ENCODE data around the gene THSD4. TPM values are rescaled to one million over a fixed set of nuclear protein-coding genes. Genes with fewer than 3 reads are reported as not detected.

The THSD4 gene
- total RNA-seq, 1 donor from 2014 or later: 151 TPM

- intact Hi-C loops (cut with DNase I): no loop called here
- DNase-seq (ENCODE audit: low spot score in 2 of 2): no peak
- Histone ChIP-seq H3K27ac (no peak overlapping the region), H3K4me1 (peaks cover 0 to 3% of the 10 kb centered on the region in 2 donors), H3K36me3 (no peaks in the 10 kb centered on the region), H3K9me3 (no peaks in the 10 kb centered on the region), H3K4me3 (no peak overlapping the region), H3K27me3 (no peaks in the 10 kb centered on the region)
- TF ChIP-seq, protein P1, sequence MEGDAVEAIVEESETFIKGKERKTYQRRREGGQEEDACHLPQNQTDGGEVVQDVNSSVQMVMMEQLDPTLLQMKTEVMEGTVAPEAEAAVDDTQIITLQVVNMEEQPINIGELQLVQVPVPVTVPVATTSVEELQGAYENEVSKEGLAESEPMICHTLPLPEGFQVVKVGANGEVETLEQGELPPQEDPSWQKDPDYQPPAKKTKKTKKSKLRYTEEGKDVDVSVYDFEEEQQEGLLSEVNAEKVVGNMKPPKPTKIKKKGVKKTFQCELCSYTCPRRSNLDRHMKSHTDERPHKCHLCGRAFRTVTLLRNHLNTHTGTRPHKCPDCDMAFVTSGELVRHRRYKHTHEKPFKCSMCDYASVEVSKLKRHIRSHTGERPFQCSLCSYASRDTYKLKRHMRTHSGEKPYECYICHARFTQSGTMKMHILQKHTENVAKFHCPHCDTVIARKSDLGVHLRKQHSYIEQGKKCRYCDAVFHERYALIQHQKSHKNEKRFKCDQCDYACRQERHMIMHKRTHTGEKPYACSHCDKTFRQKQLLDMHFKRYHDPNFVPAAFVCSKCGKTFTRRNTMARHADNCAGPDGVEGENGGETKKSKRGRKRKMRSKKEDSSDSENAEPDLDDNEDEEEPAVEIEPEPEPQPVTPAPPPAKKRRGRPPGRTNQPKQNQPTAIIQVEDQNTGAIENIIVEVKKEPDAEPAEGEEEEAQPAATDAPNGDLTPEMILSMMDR (IDR thresholded peaks at IDR 0.05): no peak
Observed at GRCh38 chr15:71541746-71542145, 426.5 kb downstream of the THSD4 start.

- no peak overlapping the region for H3K27ac ChIP-seq
- intact Hi-C loops (cut with DNase I): no loop called here
Observed at GRCh38 chr15:71542836-71543235, 427.6 kb downstream of the THSD4 start.

DNA sequence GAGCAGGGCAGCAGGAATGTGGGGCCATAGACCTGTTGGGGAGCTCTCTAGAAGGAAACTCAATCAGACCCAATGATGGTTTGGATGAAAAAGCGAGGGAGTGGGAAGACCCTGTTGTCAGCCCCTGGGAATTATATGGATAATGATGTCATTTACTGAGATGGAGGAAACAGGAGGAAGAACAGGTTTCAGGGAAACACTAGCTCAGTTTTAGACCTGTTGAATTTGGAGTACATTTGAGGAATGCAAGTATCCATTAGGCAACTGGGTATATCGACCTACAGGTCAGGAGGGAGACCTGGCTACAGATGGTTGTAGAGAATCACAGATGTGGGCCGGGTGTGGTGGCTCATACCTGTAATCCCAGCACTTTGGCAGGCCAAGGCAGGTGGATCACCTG lies 428.1 kb downstream of the THSD4 start:
- DNase-seq (ENCODE audit: low spot score in 2 of 2): no peak
- H3K4me1 ChIP-seq: peaks cover 0 to 8% of the 10 kb centered on the region in 2 donors
- no peaks in the 10 kb centered on the region for H3K27me3 ChIP-seq
- no peaks in the 10 kb centered on the region for H3K9me3 ChIP-seq
- H3K27ac ChIP-seq: no peak overlapping the region
- no peaks in the 10 kb centered on the region for H3K36me3 ChIP-seq
- TF ChIP-seq, protein P1 (IDR thresholded peaks at IDR 0.05): no peak
- H3K4me3 ChIP-seq: no peak overlapping the region
- intact Hi-C loops (cut with DNase I): no loop called here

More at GRCh38 chr15:71542836-71543235, 427.6 kb downstream of the THSD4 start:
- no peaks in the 10 kb centered on the region for H3K36me3 ChIP-seq
- no peak overlapping the region for H3K4me3 ChIP-seq
- peaks cover 0 to 8% of the 10 kb centered on the region in 2 donors for H3K4me1 ChIP-seq
- no peaks in the 10 kb centered on the region for H3K27me3 ChIP-seq
- TF ChIP-seq, protein P1 (IDR thresholded peaks at IDR 0.05): no peak
- no peak for DNase-seq (ENCODE audit: low spot score in 2 of 2)
- H3K9me3 ChIP-seq: no peaks in the 10 kb centered on the region

DNA sequence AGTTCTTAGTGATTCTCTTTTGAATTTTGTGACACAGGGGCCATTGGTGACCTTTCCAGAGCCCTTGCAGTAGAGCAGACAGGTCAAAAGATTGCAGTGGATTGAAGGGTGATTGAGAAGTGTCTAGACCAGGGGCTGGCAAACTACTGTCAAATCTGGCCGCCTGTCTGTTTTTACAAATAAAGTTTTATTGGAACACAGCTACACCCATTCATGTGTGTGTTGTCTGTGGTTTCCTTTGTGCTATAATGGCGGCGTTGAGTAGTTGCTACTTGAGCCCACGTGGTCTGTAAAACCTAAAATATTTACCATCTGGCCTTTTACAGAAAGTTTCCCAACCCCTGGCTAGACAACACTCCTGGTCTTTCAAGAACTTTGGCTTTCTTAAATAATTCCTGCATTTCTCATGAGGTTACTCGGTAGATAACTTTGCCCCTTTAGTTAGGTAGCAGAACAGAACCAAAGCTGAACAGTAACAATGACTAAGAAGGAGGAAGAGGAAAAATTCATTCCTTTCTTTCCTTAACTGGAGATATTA lies 430.0 kb downstream of the THSD4 start:
- no peaks in the 10 kb centered on the region for H3K9me3 ChIP-seq
- intact Hi-C loops (cut with DNase I): no loop called here
- TF ChIP-seq, protein P1 (IDR thresholded peaks at IDR 0.05): no peak
- no peak for DNase-seq (ENCODE audit: low spot score in 2 of 2)
- peaks cover 0 to 8% of the 10 kb centered on the region in 2 donors for H3K4me1 ChIP-seq
- no peaks in the 10 kb centered on the region for H3K36me3 ChIP-seq
- no peaks in the 10 kb centered on the region for H3K27me3 ChIP-seq
- H3K27ac ChIP-seq: no peak overlapping the region
- no peak overlapping the region for H3K4me3 ChIP-seq

GRCh38 chr15:71545923-71546322 lies 430.7 kb downstream of the THSD4 start:
- intact Hi-C loops (cut with DNase I): no loop called here
- Histone ChIP-seq H3K9me3 (no peaks in the 10 kb centered on the region), H3K27me3 (no peaks in the 10 kb centered on the region), H3K27ac (no peak overlapping the region), H3K36me3 (no peaks in the 10 kb centered on the region), H3K4me1 (peaks cover 0 to 8% of the 10 kb centered on the region in 2 donors), H3K4me3 (no peak overlapping the region)
- no peak for DNase-seq (ENCODE audit: low spot score in 2 of 2)
- TF ChIP-seq, protein P1 (IDR thresholded peaks at IDR 0.05): no peak

- no peaks in the 10 kb centered on the region for H3K36me3 ChIP-seq
- H3K9me3 ChIP-seq: no peaks in the 10 kb centered on the region
- intact Hi-C loops (cut with DNase I): no loop called here
- H3K27ac ChIP-seq: no peak overlapping the region
- H3K4me1 ChIP-seq: peaks cover 0 to 8% of the 10 kb centered on the region in 2 donors
- no peaks in the 10 kb centered on the region for H3K27me3 ChIP-seq
- TF ChIP-seq, protein P1 (IDR thresholded peaks at IDR 0.05): no peak
- peak overlapping the region in 1 of 2 donors; percentile 34 for H3K4me3 ChIP-seq
- DNase-seq (ENCODE audit: low spot score in 2 of 2): no peak
Observed at GRCh38 chr15:71547011-71547410, 431.7 kb downstream of the THSD4 start.

Data from ascending aorta (tissue), 2 donors.